ENCODE results near the gene SHQ1. TPM values are rescaled to one million over a fixed set of nuclear protein-coding genes. Genes with fewer than 3 reads are reported as not detected.

Gene SHQ1
- total RNA-seq, 1 donor from 2014 or later: 12.3 TPM

DNA sequence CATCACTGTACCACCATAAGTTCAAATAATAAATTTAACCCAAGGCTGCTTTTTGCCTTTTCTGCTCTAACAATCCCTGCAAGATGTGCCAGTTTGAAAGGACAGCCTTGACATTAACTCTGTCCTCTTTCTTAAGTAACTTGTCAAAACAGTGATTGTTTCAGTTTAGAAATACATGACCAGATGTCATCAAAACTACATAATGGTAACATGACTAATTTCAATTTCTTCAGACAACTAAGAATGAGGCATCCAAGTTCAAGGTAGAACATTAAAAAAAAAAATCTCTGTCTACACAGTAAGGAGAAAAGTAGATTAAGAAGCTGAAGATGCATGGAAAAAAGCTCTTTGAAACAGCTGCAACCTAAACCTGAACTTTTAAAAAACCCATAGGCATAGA, 47.4 kb downstream of the SHQ1 start:
- intact Hi-C loops (cut with DNase I): no loop called here
- TF ChIP-seq, protein P1, sequence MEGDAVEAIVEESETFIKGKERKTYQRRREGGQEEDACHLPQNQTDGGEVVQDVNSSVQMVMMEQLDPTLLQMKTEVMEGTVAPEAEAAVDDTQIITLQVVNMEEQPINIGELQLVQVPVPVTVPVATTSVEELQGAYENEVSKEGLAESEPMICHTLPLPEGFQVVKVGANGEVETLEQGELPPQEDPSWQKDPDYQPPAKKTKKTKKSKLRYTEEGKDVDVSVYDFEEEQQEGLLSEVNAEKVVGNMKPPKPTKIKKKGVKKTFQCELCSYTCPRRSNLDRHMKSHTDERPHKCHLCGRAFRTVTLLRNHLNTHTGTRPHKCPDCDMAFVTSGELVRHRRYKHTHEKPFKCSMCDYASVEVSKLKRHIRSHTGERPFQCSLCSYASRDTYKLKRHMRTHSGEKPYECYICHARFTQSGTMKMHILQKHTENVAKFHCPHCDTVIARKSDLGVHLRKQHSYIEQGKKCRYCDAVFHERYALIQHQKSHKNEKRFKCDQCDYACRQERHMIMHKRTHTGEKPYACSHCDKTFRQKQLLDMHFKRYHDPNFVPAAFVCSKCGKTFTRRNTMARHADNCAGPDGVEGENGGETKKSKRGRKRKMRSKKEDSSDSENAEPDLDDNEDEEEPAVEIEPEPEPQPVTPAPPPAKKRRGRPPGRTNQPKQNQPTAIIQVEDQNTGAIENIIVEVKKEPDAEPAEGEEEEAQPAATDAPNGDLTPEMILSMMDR (IDR thresholded peaks at IDR 0.05): no peak
- no peak for TF ChIP-seq POLR2AphosphoS5 (IDR thresholded peaks at IDR 0.05; ENCODE audit: insufficient read depth in 1 of 2, low read depth in 1 of 2)
- Histone ChIP-seq H3K27me3 (no peaks in the 10 kb centered on the region), H3K27ac (no peak overlapping the region), H3K4me3 (no peak overlapping the region), H3K36me3 (no peaks in the 10 kb centered on the region), H3K4me1 (no peaks in the 10 kb centered on the region), H3K9me3 (no peaks in the 10 kb centered on the region)
- no peak for DNase-seq (ENCODE audit: extremely low spot score in 2 of 2)

DNA sequence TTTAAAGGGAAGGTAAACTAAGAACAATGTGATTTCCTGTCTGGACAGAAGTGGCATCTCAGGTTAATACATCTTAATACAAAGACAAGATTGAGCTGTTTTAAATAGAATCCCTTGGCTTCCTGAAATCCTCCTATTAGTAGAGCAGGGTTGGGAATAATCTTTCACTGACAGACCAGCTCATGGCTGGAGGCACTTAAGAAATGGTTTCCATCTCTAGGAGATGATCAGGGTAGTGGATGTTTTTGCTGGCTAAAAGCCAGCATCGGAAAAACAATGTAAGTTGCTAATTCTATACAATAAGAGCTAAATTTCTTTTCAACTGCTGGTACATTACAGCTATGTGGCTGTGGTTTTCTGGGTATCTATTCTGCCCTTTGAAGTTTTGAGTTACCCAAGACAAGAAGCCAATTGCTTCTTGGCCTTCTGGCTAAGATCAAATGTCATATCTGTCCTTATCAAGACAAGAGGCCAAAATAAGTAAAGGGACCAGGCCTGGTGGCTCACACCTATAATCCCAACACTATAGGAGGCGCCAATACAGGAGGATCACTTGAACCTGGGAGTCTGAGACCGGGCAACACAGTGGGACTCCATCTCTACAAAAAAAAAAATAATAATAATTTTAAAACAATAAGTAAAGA, 49.6 kb downstream of the SHQ1 start:
- no peaks in the 10 kb centered on the region for H3K4me1 ChIP-seq
- no peaks in the 10 kb centered on the region for H3K9me3 ChIP-seq
- no peak overlapping the region for H3K27ac ChIP-seq
- H3K4me3 ChIP-seq: no peak overlapping the region
- H3K27me3 ChIP-seq: no peaks in the 10 kb centered on the region
- no peaks in the 10 kb centered on the region for H3K36me3 ChIP-seq
- intact Hi-C loops (cut with DNase I): no loop called here
- TF ChIP-seq POLR2A (IDR thresholded peaks at IDR 0.05) (no peak), POLR2AphosphoS5 (IDR thresholded peaks at IDR 0.05; ENCODE audit: insufficient read depth in 1 of 2, low read depth in 1 of 2) (no peak)
- TF ChIP-seq, protein P1 (IDR thresholded peaks at IDR 0.05): no peak
- no peak for DNase-seq (ENCODE audit: extremely low spot score in 2 of 2)

DNA sequence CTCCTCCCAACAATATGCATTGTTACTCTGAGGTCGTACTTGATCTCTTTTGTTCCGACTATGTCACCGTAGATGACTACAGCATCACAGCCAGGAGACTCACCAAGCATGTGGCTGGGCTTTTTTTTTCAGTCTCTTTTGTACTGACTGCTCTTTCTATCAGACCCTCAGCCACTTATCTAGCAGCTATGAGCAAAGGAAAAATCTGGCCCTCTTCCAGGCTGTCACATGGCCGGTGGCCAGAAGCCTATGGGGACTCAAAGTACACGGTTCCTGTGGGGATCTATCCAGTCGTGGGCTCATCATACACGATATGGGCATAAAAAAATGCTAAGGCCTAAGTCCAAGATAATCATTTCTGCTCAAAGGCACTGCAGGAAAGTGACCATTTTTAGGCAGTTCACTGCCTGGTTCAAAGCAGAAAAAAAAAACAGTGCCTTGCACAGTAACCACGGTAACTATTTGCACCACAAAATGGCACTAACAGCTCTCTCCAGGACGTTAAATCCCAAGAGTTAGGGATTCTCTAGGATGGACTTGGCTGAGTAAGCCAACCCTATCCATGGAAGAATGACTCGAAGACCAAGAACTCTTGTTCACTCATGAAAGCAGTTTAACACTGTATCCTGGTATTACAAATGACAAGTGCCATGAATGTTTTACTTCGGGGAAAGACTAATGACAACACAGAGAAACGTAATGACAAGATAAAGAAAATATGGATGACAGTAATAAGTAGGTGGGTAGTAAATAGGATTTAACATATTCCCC, 50.3 kb downstream of the SHQ1 start:
- TF ChIP-seq, protein P1 (IDR thresholded peaks at IDR 0.05): no peak
- TF ChIP-seq POLR2AphosphoS5 (IDR thresholded peaks at IDR 0.05; ENCODE audit: insufficient read depth in 1 of 2, low read depth in 1 of 2) (no peak), POLR2A (IDR thresholded peaks at IDR 0.05) (no peak)
- intact Hi-C loops (cut with DNase I): no loop called here
- Histone ChIP-seq H3K27ac (no peak overlapping the region), H3K4me3 (no peak overlapping the region), H3K36me3 (no peaks in the 10 kb centered on the region), H3K4me1 (no peaks in the 10 kb centered on the region), H3K27me3 (no peaks in the 10 kb centered on the region), H3K9me3 (no peaks in the 10 kb centered on the region)
- DNase-seq (ENCODE audit: extremely low spot score in 2 of 2): no peak

DNA sequence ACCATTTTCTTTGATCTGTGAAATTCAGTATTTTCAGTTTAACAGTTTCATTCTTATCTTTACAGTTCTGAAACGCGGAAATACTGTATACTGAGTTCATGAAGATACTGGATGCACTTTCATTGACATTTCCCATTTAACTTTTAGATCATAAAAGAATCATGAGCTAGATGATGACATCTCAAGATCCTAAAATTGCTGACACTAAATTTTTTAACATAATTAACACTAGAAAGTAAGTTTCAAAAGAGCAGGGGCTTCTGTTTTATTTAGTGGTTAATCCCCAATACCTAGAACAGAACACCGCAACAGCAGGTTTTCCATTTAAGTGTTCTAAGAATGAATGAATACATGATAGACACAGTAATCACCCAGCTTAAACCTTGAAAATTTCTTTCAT, 54.2 kb downstream of the SHQ1 start:
- no peaks in the 10 kb centered on the region for H3K27me3 ChIP-seq
- no peaks in the 10 kb centered on the region for H3K4me1 ChIP-seq
- TF ChIP-seq POLR2A (IDR thresholded peaks at IDR 0.05) (no peak), POLR2AphosphoS5 (IDR thresholded peaks at IDR 0.05; ENCODE audit: insufficient read depth in 1 of 2, low read depth in 1 of 2) (no peak)
- TF ChIP-seq, protein P1 (IDR thresholded peaks at IDR 0.05): no peak
- H3K36me3 ChIP-seq: peaks cover 0 to 5% of the 10 kb centered on the region in 2 donors
- no peak for DNase-seq (ENCODE audit: extremely low spot score in 2 of 2)
- H3K4me3 ChIP-seq: no peak overlapping the region
- no peak overlapping the region for H3K27ac ChIP-seq
- H3K9me3 ChIP-seq: no peaks in the 10 kb centered on the region
- intact Hi-C loops (cut with DNase I): no loop called here

DNA sequence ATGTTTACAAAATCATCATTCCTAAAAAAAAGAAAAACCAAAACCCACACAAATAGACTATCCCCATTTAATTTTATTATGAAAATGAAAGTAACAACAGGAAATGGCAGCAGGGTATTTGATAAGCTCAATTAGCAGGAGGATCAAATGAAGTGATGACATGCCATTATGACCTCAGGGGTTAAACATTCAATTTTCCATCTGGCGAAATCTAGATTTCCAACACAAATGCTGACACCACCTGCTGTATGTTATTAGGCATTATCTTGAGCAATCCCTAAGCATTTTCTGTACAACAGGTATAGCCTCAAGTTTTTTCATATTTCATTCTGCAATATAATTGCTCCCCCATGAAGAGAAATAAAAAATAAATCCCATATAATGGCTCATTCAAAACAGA, 57.1 kb downstream of the SHQ1 start:
- Histone ChIP-seq H3K9me3 (no peaks in the 10 kb centered on the region), H3K36me3 (peaks cover 0 to 5% of the 10 kb centered on the region in 2 donors), H3K4me1 (no peaks in the 10 kb centered on the region), H3K4me3 (no peak overlapping the region), H3K27ac (no peak overlapping the region), H3K27me3 (no peaks in the 10 kb centered on the region)
- TF ChIP-seq POLR2A (IDR thresholded peaks at IDR 0.05) (no peak), POLR2AphosphoS5 (IDR thresholded peaks at IDR 0.05; ENCODE audit: insufficient read depth in 1 of 2, low read depth in 1 of 2) (no peak)
- TF ChIP-seq, protein P1 (IDR thresholded peaks at IDR 0.05): no peak
- intact Hi-C loops (cut with DNase I): no loop called here
- no peak for DNase-seq (ENCODE audit: extremely low spot score in 2 of 2)
